ENCODE measurements around the gene HMOX2.

Gene HMOX2

DNA sequence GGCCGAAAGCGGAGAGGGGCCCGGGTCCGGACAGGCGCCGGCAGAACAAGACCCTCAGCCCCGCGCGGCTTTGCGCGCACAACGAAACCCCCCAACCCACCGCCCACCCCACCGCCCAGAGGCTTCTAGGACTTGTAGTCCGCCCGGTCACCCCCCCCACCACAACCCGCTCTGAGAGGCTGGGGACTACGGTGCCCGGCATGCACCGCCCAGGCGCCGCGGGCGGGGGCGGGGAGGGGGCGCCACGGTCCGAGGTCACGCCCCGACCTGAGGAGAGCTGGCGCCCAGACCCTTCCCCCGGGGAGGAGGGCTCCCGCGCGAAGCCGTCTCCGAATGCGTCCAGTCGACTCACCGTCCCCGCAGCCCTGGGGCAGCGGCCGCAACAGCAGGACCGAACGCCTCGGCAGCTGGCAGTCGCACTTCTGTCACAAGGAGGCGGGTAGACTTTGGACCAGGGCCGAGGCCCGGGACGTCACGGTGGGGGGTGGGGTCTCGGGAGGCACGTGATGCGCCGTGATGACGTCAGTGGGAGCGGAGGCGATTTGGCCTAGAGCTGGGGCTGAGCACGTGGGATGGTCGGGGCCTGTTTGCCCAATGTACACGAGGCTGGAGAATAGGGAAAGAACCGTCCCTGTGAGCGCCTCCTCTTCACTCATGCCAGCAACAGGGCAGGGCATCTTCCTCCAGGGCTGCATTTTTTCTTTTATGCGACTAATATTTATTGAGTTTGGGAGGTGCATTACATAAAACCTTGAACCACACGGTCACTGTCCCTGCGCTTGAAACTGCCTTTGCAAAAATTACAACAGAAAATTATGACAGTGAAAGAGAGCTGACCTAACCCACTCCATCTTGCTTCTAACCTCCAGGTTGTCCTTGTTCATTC, 62.4 kb downstream of the HMOX2 start, which contains the start of gene CDIP1:
Gene CDIP1, minus strand, starts transcription at position 424 of the 886 bp plus-strand sequence. CDS start 24,643 bp downstream, outside the sequence.
- Histone ChIP-seq H3K9me3 (ENCODE audit: control insufficient read depth, insufficient read depth, low read depth, low read length) (no peaks in the 10 kb centered on the region), H3K36me3 (ENCODE audit: control insufficient read depth in 2 of 2, insufficient read depth in 1 of 2, low read length in 2 of 2) (peaks cover 0 to 18% of the 10 kb centered on the region in 2 experiments; a peak in 1 of 3 replicates), H3K27ac (ENCODE audit: extremely low read depth, low read depth, low read length) (peak within 1 kb of the TSS; percentile 65; the same call in 1 of the 2 replicates), H3K4me3 (ENCODE audit: low read depth, low read length) (peak within 1 kb of the TSS; percentile 67), H3K4me1 (ENCODE audit: control insufficient read depth, insufficient read depth, low read length) (no peaks in the 10 kb centered on the region)
- ChIA-PET CTCF (interaction anchor here (0.6 to 2.8 kb wide), 6 partner anchors 10 to 261 kb away, joined by 3 to 21 read pairs (median 4); no protein-coding TSS in a partner anchor), POLR2A (interaction anchor here (0.6 to 1.6 kb wide), 9 partner anchors 9 to 605 kb away, joined by 3 to 11 read pairs (median 5); partner anchors contain the start of genes HMOX2 and SEC14L5)
- TF ChIP-seq ZNF324 (tag by site-specific recombination; IDR thresholded peaks at IDR 0.05) (peak; percentile 99), ZNF302 (tag by site-specific recombination; IDR thresholded peaks at IDR 0.05; ENCODE audit: low read depth) (peak; percentile 82; the same call in 1 of the 2 replicates), SCRT1 (tag by site-specific recombination; IDR thresholded peaks at IDR 0.05; ENCODE audit: borderline replicate concordance) (0 out of 2 replicates have a peak, but pooled peaks have one; percentile 22), ZNF366 (tag by site-specific recombination; conservative IDR thresholded peaks at IDR 0.05) (peak; percentile 49; the same call in 1 of the 2 replicates), ZNF394 (tag by site-specific recombination; IDR thresholded peaks at IDR 0.05; ENCODE audit: borderline replicate concordance) (peak; percentile 79; the same call in 1 of the 2 replicates), ZNF10 (tag by site-specific recombination; IDR thresholded peaks at IDR 0.05) (no peak), ZNF544 (tag by site-specific recombination; IDR thresholded peaks at IDR 0.05) (no peak), SP2 (tag by site-specific recombination; IDR thresholded peaks at IDR 0.05) (peak; percentile 90), MYNN (tag by site-specific recombination; IDR thresholded peaks at IDR 0.05; ENCODE audit: borderline replicate concordance) (no peak), ZNF221 (tag by site-specific recombination; IDR thresholded peaks at IDR 0.05; ENCODE audit: borderline replicate concordance) (peak; percentile 9; the same call in 1 of the 2 replicates), ZNF239 (tag by site-specific recombination; IDR thresholded peaks at IDR 0.05) (peak; percentile 45; the same call in 1 of the 2 replicates), ZNF513 (tag by site-specific recombination; IDR thresholded peaks at IDR 0.05) (peak; percentile 30), SP3 (tag by site-specific recombination; IDR thresholded peaks at IDR 0.05) (peak; percentile 96), ZNF626 (tag by site-specific recombination; IDR thresholded peaks at IDR 0.05) (peak; percentile 43; the same call in 1 of the 2 replicates), ZNF623 (tag by site-specific recombination; IDR thresholded peaks at IDR 0.05) (no peak), HOXD13 (CRISPR knock-in tag; IDR thresholded peaks at IDR 0.05; ENCODE audit: borderline replicate concordance) (peak; percentile 52; the same call in 1 of the 2 replicates), ZNF2 (tag by site-specific recombination; IDR thresholded peaks at IDR 0.05) (peak; percentile 87), ZBTB21 (tag by site-specific recombination; IDR thresholded peaks at IDR 0.05) (peak; percentile 99), ZFP69B (tag by site-specific recombination; IDR thresholded peaks at IDR 0.05) (peak; percentile 99), ZSCAN23 (tag by site-specific recombination; IDR thresholded peaks at IDR 0.05) (0 out of 2 replicates have a peak, but pooled peaks have one; percentile 64), ZNF18 (tag by site-specific recombination; IDR thresholded peaks at IDR 0.05) (peak; percentile 85), ZNF140 (tag by site-specific recombination; IDR thresholded peaks at IDR 0.05) (no peak)
- TF ChIP-seq, protein P1, sequence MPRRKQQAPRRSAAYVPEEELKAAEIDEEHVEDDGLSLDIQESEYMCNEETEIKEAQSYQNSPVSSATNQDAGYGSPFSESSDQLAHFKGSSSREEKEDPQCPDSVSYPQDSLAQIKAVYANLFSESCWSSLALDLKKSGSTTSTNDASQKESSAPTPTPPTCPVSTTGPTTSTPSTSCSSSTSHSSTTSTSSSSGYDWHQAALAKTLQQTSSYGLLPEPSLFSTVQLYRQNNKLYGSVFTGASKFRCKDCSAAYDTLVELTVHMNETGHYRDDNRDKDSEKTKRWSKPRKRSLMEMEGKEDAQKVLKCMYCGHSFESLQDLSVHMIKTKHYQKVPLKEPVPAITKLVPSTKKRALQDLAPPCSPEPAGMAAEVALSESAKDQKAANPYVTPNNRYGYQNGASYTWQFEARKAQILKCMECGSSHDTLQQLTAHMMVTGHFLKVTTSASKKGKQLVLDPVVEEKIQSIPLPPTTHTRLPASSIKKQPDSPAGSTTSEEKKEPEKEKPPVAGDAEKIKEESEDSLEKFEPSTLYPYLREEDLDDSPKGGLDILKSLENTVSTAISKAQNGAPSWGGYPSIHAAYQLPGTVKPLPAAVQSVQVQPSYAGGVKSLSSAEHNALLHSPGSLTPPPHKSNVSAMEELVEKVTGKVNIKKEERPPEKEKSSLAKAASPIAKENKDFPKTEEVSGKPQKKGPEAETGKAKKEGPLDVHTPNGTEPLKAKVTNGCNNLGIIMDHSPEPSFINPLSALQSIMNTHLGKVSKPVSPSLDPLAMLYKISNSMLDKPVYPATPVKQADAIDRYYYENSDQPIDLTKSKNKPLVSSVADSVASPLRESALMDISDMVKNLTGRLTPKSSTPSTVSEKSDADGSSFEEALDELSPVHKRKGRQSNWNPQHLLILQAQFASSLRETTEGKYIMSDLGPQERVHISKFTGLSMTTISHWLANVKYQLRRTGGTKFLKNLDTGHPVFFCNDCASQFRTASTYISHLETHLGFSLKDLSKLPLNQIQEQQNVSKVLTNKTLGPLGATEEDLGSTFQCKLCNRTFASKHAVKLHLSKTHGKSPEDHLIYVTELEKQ (tag by site-specific recombination; IDR thresholded peaks at IDR 0.05; ENCODE audit: borderline replicate concordance): peak; percentile 70; the same call in 1 of the 2 replicates
- TF ChIP-seq, protein P2, sequence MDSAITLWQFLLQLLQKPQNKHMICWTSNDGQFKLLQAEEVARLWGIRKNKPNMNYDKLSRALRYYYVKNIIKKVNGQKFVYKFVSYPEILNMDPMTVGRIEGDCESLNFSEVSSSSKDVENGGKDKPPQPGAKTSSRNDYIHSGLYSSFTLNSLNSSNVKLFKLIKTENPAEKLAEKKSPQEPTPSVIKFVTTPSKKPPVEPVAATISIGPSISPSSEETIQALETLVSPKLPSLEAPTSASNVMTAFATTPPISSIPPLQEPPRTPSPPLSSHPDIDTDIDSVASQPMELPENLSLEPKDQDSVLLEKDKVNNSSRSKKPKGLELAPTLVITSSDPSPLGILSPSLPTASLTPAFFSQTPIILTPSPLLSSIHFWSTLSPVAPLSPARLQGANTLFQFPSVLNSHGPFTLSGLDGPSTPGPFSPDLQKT (IDR thresholded peaks at IDR 0.05; ENCODE audit: borderline replicate concordance, low read depth, low read length): no peak
- TF ChIP-seq, protein P3, sequence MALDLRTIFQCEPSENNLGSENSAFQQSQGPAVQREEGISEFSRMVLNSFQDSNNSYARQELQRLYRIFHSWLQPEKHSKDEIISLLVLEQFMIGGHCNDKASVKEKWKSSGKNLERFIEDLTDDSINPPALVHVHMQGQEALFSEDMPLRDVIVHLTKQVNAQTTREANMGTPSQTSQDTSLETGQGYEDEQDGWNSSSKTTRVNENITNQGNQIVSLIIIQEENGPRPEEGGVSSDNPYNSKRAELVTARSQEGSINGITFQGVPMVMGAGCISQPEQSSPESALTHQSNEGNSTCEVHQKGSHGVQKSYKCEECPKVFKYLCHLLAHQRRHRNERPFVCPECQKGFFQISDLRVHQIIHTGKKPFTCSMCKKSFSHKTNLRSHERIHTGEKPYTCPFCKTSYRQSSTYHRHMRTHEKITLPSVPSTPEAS (tag by site-specific recombination; IDR thresholded peaks at IDR 0.05): peak; percentile 18; the same call in 1 of the 2 replicates
- TF ChIP-seq, protein P4, sequence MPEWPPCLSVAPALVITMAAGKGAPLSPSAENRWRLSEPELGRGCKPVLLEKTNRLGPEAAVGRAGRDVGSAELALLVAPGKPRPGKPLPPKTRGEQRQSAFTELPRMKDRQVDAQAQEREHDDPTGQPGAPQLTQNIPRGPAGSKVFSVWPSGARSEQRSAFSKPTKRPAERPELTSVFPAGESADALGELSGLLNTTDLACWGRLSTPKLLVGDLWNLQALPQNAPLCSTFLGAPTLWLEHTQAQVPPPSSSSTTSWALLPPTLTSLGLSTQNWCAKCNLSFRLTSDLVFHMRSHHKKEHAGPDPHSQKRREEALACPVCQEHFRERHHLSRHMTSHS (tag by site-specific recombination; IDR thresholded peaks at IDR 0.05): no peak

Data from HEK293 (cell line).